ENCODE results near the gene ATRNL1. TPM values are rescaled to one million over a fixed set of nuclear protein-coding genes. Genes with fewer than 3 reads are reported as not detected.

Gene ATRNL1
- polyA plus RNA-seq, 1 donor from 2014 or later, result 47.8 TPM

GRCh38 chr10:115772606-115773005 is 679.4 kb downstream of the ATRNL1 start:
- H3K9me2 ChIP-seq (ENCODE audit: insufficient read depth, low read length), result no peaks in the 10 kb centered on the region
- H4K20me1 ChIP-seq (ENCODE audit: insufficient read depth), result no peaks in the 10 kb centered on the region
- H3K27me3 ChIP-seq (ENCODE audit: insufficient read depth, low read depth, low read length), result no peaks in the 10 kb centered on the region
- no peak overlapping the region for H3K27ac ChIP-seq (ENCODE audit: low read length)
- no peak overlapping the region for H3K9ac ChIP-seq (ENCODE audit: low read length)
- no peak for TF ChIP-seq SMC3 (conservative IDR thresholded peaks at IDR 0.05; ENCODE audit: poor library complexity)
- TF ChIP-seq EZH2 (IDR thresholded peaks at IDR 0.05; ENCODE audit: borderline replicate concordance, insufficient read depth, low read length, poor library complexity, severe bottlenecking), result no peak
- no peak for TF ChIP-seq MXI1 (conservative IDR thresholded peaks at IDR 0.05; ENCODE audit: poor library complexity, severe bottlenecking)
- no peak for TF ChIP-seq POLR2AphosphoS5 (IDR thresholded peaks at IDR 0.05)
- no peak for TF ChIP-seq RAD21 (conservative IDR thresholded peaks at IDR 0.05)
- TF ChIP-seq, protein P1, sequence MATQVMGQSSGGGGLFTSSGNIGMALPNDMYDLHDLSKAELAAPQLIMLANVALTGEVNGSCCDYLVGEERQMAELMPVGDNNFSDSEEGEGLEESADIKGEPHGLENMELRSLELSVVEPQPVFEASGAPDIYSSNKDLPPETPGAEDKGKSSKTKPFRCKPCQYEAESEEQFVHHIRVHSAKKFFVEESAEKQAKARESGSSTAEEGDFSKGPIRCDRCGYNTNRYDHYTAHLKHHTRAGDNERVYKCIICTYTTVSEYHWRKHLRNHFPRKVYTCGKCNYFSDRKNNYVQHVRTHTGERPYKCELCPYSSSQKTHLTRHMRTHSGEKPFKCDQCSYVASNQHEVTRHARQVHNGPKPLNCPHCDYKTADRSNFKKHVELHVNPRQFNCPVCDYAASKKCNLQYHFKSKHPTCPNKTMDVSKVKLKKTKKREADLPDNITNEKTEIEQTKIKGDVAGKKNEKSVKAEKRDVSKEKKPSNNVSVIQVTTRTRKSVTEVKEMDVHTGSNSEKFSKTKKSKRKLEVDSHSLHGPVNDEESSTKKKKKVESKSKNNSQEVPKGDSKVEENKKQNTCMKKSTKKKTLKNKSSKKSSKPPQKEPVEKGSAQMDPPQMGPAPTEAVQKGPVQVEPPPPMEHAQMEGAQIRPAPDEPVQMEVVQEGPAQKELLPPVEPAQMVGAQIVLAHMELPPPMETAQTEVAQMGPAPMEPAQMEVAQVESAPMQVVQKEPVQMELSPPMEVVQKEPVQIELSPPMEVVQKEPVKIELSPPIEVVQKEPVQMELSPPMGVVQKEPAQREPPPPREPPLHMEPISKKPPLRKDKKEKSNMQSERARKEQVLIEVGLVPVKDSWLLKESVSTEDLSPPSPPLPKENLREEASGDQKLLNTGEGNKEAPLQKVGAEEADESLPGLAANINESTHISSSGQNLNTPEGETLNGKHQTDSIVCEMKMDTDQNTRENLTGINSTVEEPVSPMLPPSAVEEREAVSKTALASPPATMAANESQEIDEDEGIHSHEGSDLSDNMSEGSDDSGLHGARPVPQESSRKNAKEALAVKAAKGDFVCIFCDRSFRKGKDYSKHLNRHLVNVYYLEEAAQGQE (IDR thresholded peaks at IDR 0.05; ENCODE audit: borderline replicate concordance), result no peak
- TF ChIP-seq EP300 (conservative IDR thresholded peaks at IDR 0.05; ENCODE audit: poor library complexity, severe bottlenecking), result no peak
- no peak for TF ChIP-seq CTCF (IDR thresholded peaks at IDR 0.05; ENCODE audit: poor library complexity, severe bottlenecking)
- TF ChIP-seq TAF1 (IDR thresholded peaks at IDR 0.05; ENCODE audit: low read depth), result no peak
- no peaks in the 10 kb centered on the region for H3F3A ChIP-seq (ENCODE audit: insufficient read depth, low read length, poor library complexity, severe bottlenecking)
- H2AFZ ChIP-seq (ENCODE audit: low read depth, low read length), result no peak overlapping the region
- no peaks in the 10 kb centered on the region for H3K79me2 ChIP-seq (replicated peaks; ENCODE audit: insufficient read depth, low read length)
- no peaks in the 10 kb centered on the region for H3K9me3 ChIP-seq (ENCODE audit: low read length)
- no peaks in the 10 kb centered on the region for H3K36me3 ChIP-seq (ENCODE audit: insufficient read depth, low read length)
- H3K4me3 ChIP-seq (ENCODE audit: low read length), result no peak overlapping the region
- H3K4me2 ChIP-seq (ENCODE audit: low read length), result no peak overlapping the region

DNA sequence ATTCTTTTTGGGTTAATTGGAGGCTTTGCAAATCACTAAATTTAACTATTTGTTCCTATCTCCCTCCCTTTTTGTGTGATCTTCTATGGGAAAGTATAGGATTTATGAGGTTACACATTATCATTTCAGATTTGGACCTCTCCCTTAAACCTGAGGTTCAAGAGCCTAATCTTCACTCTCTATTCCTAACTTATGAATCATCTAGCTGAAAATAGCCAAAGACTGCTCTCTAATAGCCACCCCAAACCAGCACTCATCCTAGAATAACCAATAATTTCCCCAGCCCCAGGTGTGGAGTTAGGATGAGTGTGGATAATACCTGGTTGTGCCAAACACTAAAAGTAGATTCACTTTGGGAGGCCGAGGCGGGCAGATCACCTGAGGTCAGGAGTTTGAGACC is 680.7 kb downstream of the ATRNL1 start:
- H3K4me3 ChIP-seq (ENCODE audit: low read length), result no peak overlapping the region
- H3K27me3 ChIP-seq (ENCODE audit: insufficient read depth, low read depth, low read length), result no peaks in the 10 kb centered on the region
- H3K9me3 ChIP-seq (ENCODE audit: low read length), result no peaks in the 10 kb centered on the region
- no peaks in the 10 kb centered on the region for H3K36me3 ChIP-seq (ENCODE audit: insufficient read depth, low read length)
- no peaks in the 10 kb centered on the region for H3K79me2 ChIP-seq (replicated peaks; ENCODE audit: insufficient read depth, low read length)
- H3F3A ChIP-seq (ENCODE audit: insufficient read depth, low read length, poor library complexity, severe bottlenecking), result no peaks in the 10 kb centered on the region
- no peaks in the 10 kb centered on the region for H3K9me2 ChIP-seq (ENCODE audit: insufficient read depth, low read length)
- H3K4me2 ChIP-seq (ENCODE audit: low read length), result no peak overlapping the region
- no peak overlapping the region for H3K9ac ChIP-seq (ENCODE audit: low read length)
- H3K27ac ChIP-seq (ENCODE audit: low read length), result no peak overlapping the region
- TF ChIP-seq TAF1 (IDR thresholded peaks at IDR 0.05; ENCODE audit: low read depth) (no peak), POLR2AphosphoS5 (IDR thresholded peaks at IDR 0.05) (no peak), RAD21 (conservative IDR thresholded peaks at IDR 0.05) (no peak), CTCF (IDR thresholded peaks at IDR 0.05; ENCODE audit: poor library complexity, severe bottlenecking) (no peak)
- TF ChIP-seq, protein P1 (IDR thresholded peaks at IDR 0.05; ENCODE audit: borderline replicate concordance), result no peak
- no peak overlapping the region for H2AFZ ChIP-seq (ENCODE audit: low read depth, low read length)
- no peaks in the 10 kb centered on the region for H4K20me1 ChIP-seq (ENCODE audit: insufficient read depth)
